HFF-Myc (cell line): Measurements from ENCODE around the gene SLC16A14.

Experiments used
- DNase-seq: peaks from one replicate; pipeline ENCODE4 v3.0.0-alpha.2; 2011; ENCODE audit warnings: low read depth; ENCODE audit errors: extremely low read depth
- H3K4me3 ChIP-seq: replicated peaks from 2 replicates; pipeline ENCODE4 v1.5.1; 2011; ENCODE audit warnings: low read depth, mild to moderate bottlenecking, control low read depth, low read length
- CTCF ChIP-seq: IDR thresholded peaks from 2 replicates; pipeline ENCODE4 v1.5.1; 2012; ENCODE audit warnings: mild to moderate bottlenecking, low read depth, low read length, control low read depth; ENCODE audit errors: missing control alignments

Gene SLC16A14

DNA sequence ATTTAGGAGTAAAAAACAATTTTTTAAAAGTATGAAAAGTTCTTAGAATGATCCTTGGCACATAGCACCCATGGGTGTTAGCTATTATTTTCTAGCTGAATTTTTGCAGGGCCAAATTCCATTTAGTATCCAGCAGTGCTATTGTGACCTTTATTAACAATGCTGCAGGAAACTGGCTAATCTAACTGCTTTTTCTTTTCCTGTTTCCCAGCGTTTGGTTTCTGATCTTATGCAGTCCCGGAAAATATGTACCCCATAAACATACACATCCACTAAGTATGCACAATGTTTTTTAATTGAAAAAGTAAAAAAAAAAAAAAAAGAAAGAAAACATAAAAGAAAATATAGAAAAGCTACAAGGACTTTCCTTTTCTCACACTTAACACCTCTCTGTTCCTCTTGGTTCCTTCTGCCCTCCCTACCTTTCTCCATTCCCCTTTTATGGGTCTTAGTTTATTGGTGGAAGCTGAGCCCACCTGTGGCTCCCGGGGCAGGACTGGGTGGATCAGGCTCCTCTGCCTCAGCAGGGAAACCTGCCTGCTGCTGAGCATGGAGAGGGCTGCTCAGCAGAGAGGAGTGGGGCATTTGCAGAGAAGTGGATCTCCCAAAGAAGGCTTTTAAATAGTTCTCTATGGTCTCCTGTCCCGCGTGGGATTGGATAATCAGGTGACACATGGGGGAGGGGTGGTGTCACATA, 9.3 kb upstream of the SLC16A14 start:
- no peak overlapping the region for H3K4me3 ChIP-seq
- no peak for DNase-seq
- no peak for TF ChIP-seq CTCF

DNA sequence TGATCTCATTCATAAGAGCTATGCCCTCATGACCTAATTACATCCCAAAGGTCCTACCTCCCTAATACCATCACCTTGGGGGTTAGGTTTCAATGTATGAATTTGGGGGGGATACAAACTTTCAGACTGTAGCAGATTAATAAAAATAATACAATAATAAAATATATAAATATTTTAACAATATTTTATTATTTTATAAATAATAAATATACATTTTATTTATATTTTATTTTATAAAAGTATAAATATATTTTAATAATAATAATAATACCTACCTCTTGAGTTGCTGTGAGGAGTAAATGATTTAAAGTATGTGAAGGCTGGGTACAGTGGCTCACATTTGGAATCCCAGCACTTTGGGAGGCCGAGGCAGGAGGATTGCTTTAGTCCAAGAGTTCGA, 8.1 kb upstream of the SLC16A14 start:
- no peak for DNase-seq
- no peak overlapping the region for H3K4me3 ChIP-seq
- TF ChIP-seq CTCF, result no peak

DNA sequence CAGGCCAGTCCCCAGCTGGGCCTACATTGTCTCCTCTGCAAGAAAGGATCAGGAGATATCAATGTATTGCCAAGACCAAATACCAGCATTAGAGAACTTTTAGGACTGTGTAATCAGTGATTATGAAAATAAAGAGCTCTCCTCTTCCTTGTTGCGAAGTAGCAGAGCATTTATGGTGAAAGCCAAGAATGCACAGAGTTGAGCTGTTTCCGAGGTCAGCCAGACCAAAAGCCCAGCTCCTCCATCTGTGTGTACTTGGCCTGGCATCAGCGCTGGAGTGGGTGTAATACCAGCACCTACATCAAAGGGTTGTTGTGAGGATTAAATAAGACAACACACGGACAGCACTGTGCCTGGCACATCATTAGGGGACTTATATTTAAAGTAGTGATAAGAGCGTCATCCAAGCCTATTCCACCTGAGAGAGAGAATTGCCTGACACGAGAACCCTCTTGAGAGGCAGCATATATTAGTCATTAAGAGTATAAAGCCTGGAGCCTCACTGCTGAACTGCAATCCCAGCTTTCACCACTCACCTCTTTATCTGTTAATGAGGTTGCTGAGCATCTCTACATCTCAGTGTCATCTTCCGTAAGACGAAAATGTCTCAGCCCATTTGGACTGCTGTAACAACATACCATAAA, 7.4 kb upstream of the SLC16A14 start:
- DNase-seq, result no peak
- no peak for TF ChIP-seq CTCF
- H3K4me3 ChIP-seq, result no peak overlapping the region

- DNase-seq, result no peak
- H3K4me3 ChIP-seq, result no peak overlapping the region
- no peak for TF ChIP-seq CTCF
These were observed 2.7 kb upstream of the SLC16A14 start for GRCh38 chr2:230071421-230071820.

DNA sequence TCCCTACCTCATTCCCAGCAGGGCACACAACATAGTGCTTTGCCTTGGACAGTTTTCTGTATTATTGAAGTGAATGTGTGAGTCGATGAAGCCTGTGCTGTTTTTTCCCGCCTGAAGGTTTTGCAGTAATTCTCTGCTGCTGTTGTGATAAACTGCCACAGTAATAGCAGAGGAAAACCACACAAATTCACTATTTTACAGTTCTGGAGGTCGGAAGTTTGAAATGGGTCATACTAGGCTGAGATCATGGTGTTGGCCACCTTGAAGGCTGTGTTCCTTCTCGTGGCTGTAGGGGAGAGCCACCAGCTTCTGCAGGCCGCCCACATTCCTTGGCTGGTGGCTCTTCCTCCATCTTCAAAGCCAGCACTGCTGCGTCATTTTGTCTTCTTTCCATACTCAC, 678 bp upstream of the SLC16A14 start:
- TF ChIP-seq CTCF, result no peak
- no peak for DNase-seq
- no peak overlapping the region for H3K4me3 ChIP-seq

GRCh38 chr2:230068016-230068650, 591 bp downstream of the SLC16A14 start:
- peak overlapping the region; percentile 43 for H3K4me3 ChIP-seq
- peak; percentile 14 for TF ChIP-seq CTCF
- no peak for DNase-seq
